Endodermal cell (in vitro differentiated cells): ENCODE measurements around the gene EID3. TPM values are rescaled to one million over a fixed set of nuclear protein-coding genes. Genes with fewer than 3 reads are reported as not detected.
A peak's percentile ranks its signal among the peaks of the same experiment; 100 is the strongest.

Source experiments
- DNase-seq: peaks from one replicate; pipeline ENCODE4 v3.0.0-alpha.2; 2017
- H3K27ac ChIP-seq: 2 replicates; pipeline ENCODE4 v1.5.1; 2013; ENCODE audit warnings: mild to moderate bottlenecking, low read depth, low read length, moderate library complexity
- H3K27me3 ChIP-seq: 2 replicates; pipeline ENCODE4 v1.6.1; 2013; ENCODE audit warnings: mild to moderate bottlenecking, low read length, moderate library complexity; ENCODE audit not compliant: insufficient read depth, control insufficient read depth, poor library complexity, severe bottlenecking
- H3K36me3 ChIP-seq: 2 replicates; pipeline ENCODE4 v1.7.0; 2013; ENCODE audit warnings: mild to moderate bottlenecking, low read length, moderate library complexity; ENCODE audit not compliant: control insufficient read depth, insufficient read depth
- H3K4me1 ChIP-seq: one replicate; pipeline ENCODE4 v1.7.0; 2013; ENCODE audit warnings: low read length; ENCODE audit not compliant: control insufficient read depth, insufficient read depth
- H3K4me3 ChIP-seq: 2 replicates; pipeline ENCODE4 v1.5.1; 2013; ENCODE audit warnings: mild to moderate bottlenecking, low read length, moderate library complexity
- H3K9ac ChIP-seq: 2 replicates; pipeline ENCODE4 v1.6.1; 2013; ENCODE audit warnings: mild to moderate bottlenecking, low read length, moderate library complexity; ENCODE audit not compliant: poor library complexity, severe bottlenecking; ENCODE audit errors: extremely low read depth
- H3K9me3 ChIP-seq: 2 replicates; pipeline ENCODE4 v1.6.1; 2013; ENCODE audit warnings: mild to moderate bottlenecking, low read length, moderate library complexity; ENCODE audit not compliant: control insufficient read depth
- H3K27ac Mint-ChIP-seq: 2 replicates; pipeline ENCODE4 v1.8.0; 2020; ENCODE audit warnings: mixed read lengths
- H3K27me3 Mint-ChIP-seq: 2 replicates; pipeline ENCODE4 v1.8.0; 2021; ENCODE audit warnings: mild to moderate bottlenecking, mixed read lengths; ENCODE audit not compliant: insufficient read depth
- H3K36me3 Mint-ChIP-seq: 2 replicates; pipeline ENCODE4 v1.8.0; 2020; ENCODE audit warnings: low read depth, mixed read lengths
- H3K4me1 Mint-ChIP-seq: 2 replicates; pipeline ENCODE4 v1.8.0; 2020; ENCODE audit warnings: mixed read lengths
- H3K4me3 Mint-ChIP-seq: 2 replicates; pipeline ENCODE4 v1.8.0; 2020; ENCODE audit warnings: mild to moderate bottlenecking, moderate library complexity, mixed read lengths
- H3K9me3 Mint-ChIP-seq: 2 replicates; pipeline ENCODE4 v1.8.0; 2020; ENCODE audit warnings: mild to moderate bottlenecking, mixed read lengths
- WGBS, 2 experiments: methylation state at CpG; one replicate each; pipeline versions ENCODE4 v1.1.5 to v1.1.7; 2013; ENCODE audit warnings: missing lambda C conversion rate in 2 of 2, mixed read lengths in 1 of 2; ENCODE audit not compliant: insufficient coverage in 1 of 2, insufficient read length in 1 of 2; 5-methylcytosine and 5-hydroxymethylcytosine counted together
- total RNA-seq, 2 donors: library from RNA; stranded (reverse); fragmentation: NEBNext Ultra II Directional in 1 of 2; extraction: Animal tissue kit (Norgen Biotek cat#: 25700) in 1 of 2; gene quantifications; 2 replicates in 1 of 2; 3 replicates in 1 of 2; pipeline ENCODE4 v1.2.1, GENCODE V29; 2021
- TF ChIP-seq, protein P1 (sequence below): fragments of 200-600 bp; sonication (generic); conservative IDR thresholded peaks from 2 replicates; pipeline ENCODE4 v1.5.0; 2021; ENCODE audit warnings: antibody characterized with exemption, mild to moderate bottlenecking

Gene EID3
- total RNA-seq, 2 donors from 2014 or later, result 3.7 to 4.6 TPM

GRCh38 chr12:104354167-104354867, 50.8 kb downstream of the EID3 start:
- Histone ChIP-seq H3K4me3 (no peak overlapping the region), H3K9me3 (no peaks in the 10 kb centered on the region), H3K36me3 (peaks cover 26% of the 10 kb centered on the region), H3K27ac (no peak overlapping the region), H3K9ac (no peak overlapping the region), H3K4me1 (no peaks in the 10 kb centered on the region), H3K27me3 (no peaks in the 10 kb centered on the region)
- 95 to 97% methylated on average over 3 to 5 of the region's 6 CpGs for WGBS, 2 experiments
- Mint-ChIP-seq H3K4me3 (no peak overlapping the region), H3K27me3 (no peaks in the 10 kb centered on the region), H3K4me1 (no peaks in the 10 kb centered on the region), H3K36me3 (peaks cover 7% of the 10 kb centered on the region), H3K9me3 (no peaks in the 10 kb centered on the region), H3K27ac (no peak overlapping the region)
- DNase-seq, result peak; percentile 42
- TF ChIP-seq, protein P1, sequence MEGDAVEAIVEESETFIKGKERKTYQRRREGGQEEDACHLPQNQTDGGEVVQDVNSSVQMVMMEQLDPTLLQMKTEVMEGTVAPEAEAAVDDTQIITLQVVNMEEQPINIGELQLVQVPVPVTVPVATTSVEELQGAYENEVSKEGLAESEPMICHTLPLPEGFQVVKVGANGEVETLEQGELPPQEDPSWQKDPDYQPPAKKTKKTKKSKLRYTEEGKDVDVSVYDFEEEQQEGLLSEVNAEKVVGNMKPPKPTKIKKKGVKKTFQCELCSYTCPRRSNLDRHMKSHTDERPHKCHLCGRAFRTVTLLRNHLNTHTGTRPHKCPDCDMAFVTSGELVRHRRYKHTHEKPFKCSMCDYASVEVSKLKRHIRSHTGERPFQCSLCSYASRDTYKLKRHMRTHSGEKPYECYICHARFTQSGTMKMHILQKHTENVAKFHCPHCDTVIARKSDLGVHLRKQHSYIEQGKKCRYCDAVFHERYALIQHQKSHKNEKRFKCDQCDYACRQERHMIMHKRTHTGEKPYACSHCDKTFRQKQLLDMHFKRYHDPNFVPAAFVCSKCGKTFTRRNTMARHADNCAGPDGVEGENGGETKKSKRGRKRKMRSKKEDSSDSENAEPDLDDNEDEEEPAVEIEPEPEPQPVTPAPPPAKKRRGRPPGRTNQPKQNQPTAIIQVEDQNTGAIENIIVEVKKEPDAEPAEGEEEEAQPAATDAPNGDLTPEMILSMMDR, result no peak

Other genes with a start within 250 kb of the EID3 start
- gene HCFC2, start 239.2 kb upstream of the EID3 start, total RNA-seq, result 1 to 10 TPM; 2.2 to 3.4 TPM
- gene NFYB, start 165.5 kb upstream of the EID3 start, total RNA-seq, result 10 to 100 TPM; 31.2 to 36.3 TPM
- gene TXNRD1, start 88.0 kb upstream of the EID3 start, total RNA-seq, result 100 to 1,000 TPM in 1 of 2 donors, 10 to 100 TPM in 1; 83.4 to 144 TPM
- gene CHST11, start 153.2 kb downstream of the EID3 start, total RNA-seq, result 10 to 100 TPM; 30.7 to 36.2 TPM